GM21528 (cell line): ENCODE results near the gene NODAL.

Experiments used
- ATAC-seq: cut with Tn5 transposase; IDR thresholded peaks from one replicate; pipeline ENCODE4 v1.9.1; 2021; ENCODE audit warnings: mild to moderate bottlenecking, moderate library complexity; ENCODE audit not compliant: unreplicated experiment, low FRiP score

Gene NODAL

DNA sequence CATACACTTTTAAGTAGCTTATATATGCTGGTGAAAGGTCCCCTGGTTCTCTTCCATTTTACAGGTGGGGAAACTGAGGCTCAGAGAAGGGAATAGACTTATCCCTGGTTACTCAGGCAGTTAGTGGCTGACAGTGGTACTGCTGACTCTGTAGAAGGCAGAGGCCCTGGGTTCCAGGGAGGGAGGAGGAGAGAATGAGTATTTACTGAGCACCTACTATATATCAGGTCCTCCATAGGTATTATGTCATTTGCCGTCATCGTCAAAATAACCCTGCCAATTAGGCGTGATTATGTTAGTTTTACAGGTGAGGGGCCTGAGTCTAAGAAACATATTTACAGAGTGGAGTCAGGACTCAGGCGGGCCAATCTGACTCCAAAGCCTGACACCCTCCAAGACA is 23.8 kb upstream of the NODAL start:
- no peak for ATAC-seq

GRCh38 chr10:70462349-70462984 is 21.0 kb upstream of the NODAL start:
- no peak for ATAC-seq

DNA sequence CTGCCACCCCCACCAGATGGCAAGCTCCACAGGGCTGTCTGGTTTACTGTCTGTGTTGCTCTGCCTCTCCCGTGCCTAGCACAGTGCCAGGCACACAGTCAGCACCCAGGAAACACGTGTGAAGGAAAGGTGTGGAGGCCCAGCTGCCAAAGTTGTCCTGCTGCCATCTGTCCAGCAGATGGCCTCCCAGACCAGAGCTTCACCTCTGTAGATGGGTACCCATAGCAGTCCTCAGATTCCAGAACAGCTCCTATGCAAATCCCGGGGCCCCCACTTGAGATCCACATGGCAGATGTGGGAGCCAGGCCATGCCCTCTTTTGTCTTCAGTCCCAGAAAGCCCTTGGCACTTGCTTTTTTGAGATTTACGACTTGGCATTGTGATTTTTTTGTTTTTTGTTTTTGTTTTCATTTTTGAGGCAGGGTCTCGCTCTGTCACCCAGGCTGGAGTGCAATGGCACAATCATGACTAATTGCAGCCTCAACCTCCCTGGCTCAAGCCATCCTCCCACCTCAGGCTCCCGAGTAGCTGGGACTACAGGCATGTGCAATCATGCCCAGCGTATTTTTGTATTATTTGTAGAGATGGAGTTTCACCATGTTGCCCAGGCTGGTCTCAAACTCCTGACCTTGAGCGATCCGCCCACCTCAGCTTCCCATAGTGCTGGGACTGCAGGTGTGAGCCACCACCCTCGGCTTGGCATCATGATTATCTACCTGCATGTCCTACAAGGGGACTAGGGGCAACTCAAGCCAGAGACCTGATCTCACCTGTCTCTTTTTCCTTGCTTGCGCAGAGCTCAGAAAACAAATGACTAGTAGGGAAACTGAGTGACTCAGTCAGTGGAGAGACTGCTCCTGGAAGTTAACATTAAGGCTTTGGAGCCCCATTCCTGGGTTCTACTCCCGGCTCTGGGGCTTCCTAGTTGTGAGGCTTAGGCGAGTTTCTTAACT is 20.2 kb upstream of the NODAL start:
- ATAC-seq, result no peak

DNA sequence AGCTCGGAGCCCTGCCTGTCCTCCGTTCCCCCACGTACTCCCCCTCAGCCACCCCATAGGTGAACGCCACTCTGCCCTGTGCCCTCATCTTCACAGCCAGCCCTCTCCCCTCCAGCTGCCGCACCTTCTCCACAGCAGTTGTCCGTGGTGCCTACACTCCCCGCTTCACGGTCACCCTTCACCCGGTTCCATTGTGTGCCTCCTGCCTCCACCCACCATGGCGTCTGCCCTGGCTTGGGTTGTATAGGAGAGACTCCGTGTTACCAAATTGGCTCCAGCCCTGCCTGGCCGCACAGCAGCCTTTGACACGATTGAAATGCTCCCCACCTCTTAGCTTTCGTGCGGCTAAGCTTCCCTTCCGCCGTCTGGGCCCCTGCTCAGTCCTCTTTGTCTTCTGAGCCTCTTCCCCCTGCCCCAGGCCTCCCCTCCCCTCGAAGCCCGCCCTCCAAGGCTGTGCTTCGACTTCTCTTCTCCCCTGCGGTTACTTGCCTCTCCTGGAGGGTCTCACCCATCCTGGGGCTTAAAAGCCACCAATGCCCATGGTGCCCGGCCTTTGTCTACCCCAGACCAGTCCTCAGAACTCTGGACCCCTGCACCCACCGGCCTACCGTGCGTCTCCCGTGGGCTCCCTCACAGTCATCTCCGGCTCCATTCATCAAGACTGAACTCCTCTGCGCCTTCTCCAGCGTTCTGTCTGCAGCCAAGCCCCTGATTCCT is 18.5 kb upstream of the NODAL start:
- ATAC-seq, result no peak

- ATAC-seq, result no peak
Measured at GRCh38 chr10:70459061-70459773, 17.7 kb upstream of the NODAL start.

DNA sequence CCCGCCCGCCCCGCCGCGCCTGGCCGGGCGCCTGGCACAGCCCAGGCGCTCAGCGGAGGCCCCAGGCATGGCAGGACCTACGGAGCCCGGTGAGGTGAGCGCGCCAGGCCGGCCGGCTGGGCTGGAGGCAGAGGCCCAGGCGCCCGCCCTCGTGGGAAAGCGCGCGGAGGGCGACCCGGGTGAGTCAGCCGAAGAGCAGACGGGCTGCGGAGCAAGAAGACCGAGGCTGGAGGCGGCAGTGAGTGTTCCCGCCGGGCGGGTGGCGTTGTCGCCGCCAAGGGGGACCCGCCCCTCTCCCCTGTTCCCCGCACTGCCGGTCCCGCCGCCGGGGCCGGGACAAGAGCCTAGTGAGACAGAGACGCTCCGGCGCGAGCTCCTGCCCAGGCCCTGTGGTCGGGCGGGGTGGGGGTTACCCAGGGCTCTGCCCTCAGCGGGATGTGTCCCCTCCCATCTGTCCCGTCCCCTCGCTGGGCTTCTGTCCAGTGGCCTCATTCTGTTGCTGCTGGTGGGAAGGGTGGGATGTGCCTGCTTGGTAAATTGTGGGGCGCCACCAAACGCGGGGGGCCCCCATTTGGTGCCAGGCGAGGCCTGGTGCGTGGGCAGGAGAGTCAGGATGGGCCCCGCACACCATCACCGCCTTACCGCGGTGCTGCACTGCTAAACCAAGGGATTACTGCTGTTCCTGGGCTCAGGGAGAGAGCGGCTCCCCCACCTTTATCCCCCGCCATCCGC is 17.0 kb upstream of the NODAL start:
- no peak for ATAC-seq

GRCh38 chr10:70457759-70458305 is 16.4 kb upstream of the NODAL start:
- no peak for ATAC-seq

- ATAC-seq, result no peak
Measured at GRCh38 chr10:70456164-70456563, 14.7 kb upstream of the NODAL start.

DNA sequence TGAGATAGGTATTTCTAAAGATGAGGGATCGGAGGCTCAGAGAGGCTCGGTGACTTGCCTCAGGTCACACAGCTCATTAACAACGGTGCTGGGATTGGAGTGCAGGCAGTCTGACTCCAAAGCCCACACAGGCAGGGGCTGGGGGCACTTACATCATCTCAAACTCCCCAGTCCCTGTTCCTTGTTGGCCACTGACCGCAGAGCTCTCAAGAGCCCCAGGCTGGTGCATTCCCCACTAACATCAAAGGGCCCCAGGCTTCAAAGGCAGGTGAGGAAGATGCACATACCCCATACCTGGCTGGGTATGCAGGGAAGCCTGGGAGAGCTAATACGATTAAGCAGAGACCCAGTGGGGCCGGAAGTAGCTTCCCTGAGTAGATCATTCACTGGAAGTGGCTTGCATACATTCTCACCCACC is 13.7 kb upstream of the NODAL start:
- no peak for ATAC-seq

DNA sequence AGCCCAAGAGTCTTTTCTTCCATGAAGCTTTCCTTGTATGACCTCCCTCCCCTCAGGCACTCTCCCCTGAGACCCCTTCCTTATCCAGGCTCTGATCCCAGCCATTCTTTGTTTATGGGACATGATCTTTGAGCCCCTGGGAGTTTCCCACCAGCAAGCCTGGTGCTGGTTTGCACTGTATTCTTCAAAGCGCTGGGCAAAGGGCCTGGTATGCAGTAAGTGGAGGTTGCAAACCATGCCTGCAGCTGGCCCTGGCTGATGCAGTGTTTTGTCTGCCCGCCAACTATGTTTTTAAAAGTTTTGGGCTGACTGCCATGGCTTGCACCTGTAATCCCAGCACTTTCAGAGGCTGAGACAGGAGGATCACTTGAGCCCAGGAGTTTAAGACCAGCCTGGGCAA is 6.8 kb upstream of the NODAL start:
- no peak for ATAC-seq

DNA sequence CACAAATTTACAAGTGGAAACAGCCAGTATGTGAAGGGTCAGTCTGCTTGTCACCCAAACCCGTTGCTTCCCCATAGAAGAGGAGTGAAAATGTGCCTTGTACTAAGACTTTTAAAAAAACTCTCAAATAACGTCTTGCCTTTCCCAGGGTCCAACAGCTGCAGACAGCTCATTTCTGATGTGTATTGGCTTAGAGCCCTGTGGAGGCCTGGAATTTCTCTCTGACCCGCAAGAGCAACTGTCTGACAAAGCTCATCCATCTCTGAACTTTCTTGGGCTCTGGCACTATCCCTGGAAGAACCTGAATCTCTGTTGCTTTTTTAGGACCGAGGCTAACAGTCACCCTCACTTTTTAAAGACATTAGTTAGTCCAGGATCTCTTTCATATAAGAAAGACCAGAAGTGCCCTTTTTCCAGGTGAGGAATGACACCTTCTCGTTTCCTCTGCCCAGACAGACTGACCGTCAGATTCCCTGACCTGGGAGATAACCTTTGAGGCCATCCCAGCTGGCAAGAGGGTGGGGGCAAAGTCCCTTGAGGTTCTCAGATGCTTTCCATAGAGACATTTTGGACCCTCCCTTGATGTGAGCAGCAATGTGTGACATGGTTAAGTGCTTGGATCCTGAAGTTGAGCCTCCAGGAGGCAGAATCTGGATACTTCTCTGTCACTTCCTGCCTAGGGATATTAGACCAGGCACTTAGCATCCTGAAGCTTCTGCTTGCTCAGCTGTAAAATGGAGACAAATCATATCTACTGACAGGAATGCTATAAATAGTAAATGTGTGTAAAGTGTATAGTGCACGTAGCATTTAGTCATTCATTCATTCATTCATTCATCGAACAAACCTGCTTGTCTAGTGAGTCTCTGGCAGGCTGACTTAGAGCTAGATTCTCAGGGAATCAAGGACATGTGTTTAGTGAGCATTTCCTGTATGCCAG is 4.5 kb upstream of the NODAL start:
- ATAC-seq, result no peak

DNA sequence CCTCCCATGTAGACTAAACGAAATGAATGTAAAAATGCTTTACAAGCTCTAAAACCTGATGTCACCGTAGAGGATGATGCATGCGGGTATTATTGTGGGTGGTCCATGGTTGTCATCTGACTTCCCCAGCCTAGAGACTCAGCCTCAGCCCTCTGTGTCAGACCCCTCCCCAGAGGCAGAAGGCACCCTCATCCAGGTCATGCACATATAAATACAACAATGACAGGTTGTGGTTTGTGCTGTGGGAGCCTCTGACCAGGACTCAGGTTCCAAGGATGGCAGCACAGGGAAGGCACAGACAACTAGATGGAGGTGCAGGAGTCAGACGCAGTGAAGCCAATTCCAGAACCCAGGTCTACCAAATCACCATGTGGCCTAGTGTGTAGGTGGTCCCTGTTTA is 3.3 kb upstream of the NODAL start:
- ATAC-seq, result no peak

DNA sequence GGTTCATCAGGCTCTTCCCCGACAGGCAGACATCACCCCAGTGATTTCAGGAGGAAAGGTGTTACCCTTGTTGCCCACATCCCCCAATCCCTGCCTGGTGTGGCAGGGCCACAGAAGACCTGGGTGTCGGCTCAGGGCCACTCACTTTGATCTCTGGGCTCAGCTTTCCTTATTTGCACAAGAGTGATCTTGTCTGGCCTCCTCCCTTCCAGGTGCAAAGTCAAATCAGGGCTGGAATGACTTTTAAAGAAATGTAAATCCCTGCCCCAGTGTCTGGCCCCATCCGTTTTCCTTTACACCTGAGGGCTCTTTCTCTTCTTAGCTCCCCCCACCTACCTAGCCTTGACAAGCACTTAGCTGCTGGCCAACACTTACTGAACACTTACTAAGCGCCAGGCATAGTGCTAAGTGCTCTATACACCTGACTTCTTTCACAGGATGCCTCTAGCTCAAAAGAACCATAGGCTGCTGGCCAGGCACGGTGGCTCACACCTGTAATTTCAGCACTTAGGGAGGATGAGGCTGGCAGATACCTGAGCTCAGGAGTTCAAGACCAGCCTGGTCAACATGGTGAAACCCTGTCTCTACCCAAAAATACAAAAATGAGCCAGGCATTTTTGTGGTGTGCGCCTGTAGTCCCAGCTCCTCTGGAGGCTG is 979 bp upstream of the NODAL start:
- ATAC-seq, result no peak

GRCh38 chr10:70441895-70442309 is 421 bp upstream of the NODAL start:
- no peak for ATAC-seq

DNA sequence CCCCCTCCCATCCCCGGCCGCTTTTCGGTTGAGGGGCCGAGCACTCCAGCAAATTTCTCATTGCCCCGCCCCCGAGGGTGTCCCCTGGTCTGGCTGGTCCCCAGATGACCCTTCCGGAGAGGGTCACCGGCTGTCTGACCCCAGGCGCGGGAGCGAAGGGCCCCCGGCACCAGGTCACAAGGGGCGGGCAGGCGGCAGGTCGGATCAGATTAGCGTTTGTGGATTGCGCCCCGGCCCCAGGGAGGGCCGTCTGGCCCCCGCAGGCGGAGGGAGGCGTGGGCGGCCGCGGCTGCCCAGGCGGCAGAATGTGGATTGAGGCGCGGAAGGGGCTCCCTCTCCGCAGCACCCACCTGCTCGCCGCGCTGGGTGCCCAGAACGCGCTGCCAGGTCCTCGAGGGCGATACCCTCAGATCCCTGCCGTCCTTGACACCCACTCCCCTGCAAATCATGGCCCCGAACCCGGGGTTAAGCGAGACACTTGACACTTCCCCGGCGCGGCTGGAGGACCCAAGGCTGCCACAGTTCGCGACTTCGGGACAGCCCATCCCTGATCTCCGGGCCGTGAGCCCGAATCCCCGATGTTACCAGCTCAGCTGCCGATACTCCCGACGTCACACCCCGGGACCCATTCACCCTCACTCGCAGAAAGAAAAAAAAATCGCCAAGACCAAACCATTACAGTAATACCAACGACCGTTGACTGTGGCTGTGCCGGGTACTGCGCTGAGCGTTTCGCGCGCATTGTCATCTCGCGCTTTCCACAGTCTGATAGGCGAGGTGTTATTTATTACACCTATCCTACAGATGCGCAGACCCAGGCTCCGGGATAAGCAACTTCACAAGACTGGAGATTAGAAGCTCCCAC is 953 bp downstream of the NODAL start:
- ATAC-seq, result no peak

- ATAC-seq, result no peak
Measured at GRCh38 chr10:70437721-70438120, 3.8 kb downstream of the NODAL start.
